ENCODE measurements around the gene APOA5. TPM values are rescaled to one million over a fixed set of nuclear protein-coding genes. Genes with fewer than 3 reads are reported as not detected.

Gene APOA5
- total RNA-seq, 3 donors from 2014 or later = not detected

DNA sequence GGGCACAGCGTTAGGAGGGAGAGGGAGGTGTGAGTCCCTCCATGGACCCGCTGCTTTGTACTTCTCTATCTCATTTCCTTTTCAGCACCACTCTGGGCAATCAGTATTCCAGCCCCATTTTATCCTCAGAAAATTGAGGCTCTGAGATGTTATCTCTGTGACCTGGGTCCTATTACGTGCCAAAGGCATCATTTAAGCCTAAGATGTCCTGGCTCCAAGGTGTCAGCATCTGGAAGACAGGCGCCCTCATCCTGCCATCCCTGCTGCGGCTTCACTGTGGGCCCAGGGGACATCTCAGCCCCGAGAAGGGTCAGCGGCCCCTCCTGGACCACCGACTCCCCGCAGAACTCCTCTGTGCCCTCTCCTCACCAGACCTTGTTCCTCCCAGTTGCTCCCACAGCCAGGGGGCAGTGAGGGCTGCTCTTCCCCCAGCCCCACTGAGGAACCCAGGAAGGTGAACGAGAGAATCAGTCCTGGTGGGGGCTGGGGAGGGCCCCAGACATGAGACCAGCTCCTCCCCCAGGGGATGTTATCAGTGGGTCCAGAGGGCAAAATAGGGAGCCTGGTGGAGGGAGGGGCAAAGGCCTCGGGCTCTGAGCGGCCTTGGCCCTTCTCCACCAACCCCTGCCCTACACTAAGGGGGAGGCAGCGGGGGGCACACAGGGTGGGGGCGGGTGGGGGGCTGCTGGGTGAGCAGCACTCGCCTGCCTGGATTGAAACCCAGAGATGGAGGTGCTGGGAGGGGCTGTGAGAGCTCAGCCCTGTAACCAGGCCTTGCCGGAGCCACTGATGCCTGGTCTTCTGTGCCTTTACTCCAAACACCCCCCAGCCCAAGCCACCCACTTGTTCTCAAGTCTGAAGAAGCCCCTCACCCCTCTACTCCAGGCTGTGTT lies 37.2 kb upstream of the APOA5 start:
- Histone ChIP-seq H3K9me3 (no peaks in the 10 kb centered on the region), H3K36me3 (ENCODE audit: low read depth) (no peaks in the 10 kb centered on the region), H3K4me3 (no peak overlapping the region), H3K4me1 (ENCODE audit: low read depth) (no peaks in the 10 kb centered on the region)
- TF ChIP-seq, protein P1, sequence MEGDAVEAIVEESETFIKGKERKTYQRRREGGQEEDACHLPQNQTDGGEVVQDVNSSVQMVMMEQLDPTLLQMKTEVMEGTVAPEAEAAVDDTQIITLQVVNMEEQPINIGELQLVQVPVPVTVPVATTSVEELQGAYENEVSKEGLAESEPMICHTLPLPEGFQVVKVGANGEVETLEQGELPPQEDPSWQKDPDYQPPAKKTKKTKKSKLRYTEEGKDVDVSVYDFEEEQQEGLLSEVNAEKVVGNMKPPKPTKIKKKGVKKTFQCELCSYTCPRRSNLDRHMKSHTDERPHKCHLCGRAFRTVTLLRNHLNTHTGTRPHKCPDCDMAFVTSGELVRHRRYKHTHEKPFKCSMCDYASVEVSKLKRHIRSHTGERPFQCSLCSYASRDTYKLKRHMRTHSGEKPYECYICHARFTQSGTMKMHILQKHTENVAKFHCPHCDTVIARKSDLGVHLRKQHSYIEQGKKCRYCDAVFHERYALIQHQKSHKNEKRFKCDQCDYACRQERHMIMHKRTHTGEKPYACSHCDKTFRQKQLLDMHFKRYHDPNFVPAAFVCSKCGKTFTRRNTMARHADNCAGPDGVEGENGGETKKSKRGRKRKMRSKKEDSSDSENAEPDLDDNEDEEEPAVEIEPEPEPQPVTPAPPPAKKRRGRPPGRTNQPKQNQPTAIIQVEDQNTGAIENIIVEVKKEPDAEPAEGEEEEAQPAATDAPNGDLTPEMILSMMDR (IDR thresholded peaks at IDR 0.05) = no peak
- no peak for ATAC-seq
- DNase-seq = no peak
- intact Hi-C loops (cut with DNase I, micrococcal nuclease) = no loop called here

DNA sequence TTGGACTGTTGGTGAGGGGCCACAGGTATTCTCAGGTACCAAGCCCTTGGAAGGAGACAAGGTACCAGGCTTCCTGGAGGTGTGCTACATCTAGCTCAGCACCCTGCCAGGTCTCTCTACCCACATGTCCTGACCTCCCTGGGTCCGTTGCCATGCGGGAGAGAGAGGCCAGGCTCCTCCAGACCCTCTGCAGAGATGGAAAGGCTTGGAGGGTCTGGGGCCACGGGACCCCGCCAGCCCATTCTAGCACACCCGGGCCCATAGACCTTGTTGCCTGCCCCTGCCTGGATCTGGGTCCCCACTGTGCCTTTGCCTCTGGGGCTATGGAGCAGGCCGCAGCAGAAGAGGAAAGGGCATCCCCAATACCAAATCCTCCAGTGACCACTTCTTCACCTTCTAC lies 35.8 kb upstream of the APOA5 start:
- Histone ChIP-seq H3K4me3 (no peak overlapping the region), H3K4me1 (ENCODE audit: low read depth) (no peaks in the 10 kb centered on the region), H3K36me3 (ENCODE audit: low read depth) (no peaks in the 10 kb centered on the region), H3K9me3 (no peaks in the 10 kb centered on the region)
- intact Hi-C loops (cut with DNase I, micrococcal nuclease) = no loop called here
- TF ChIP-seq, protein P1 (IDR thresholded peaks at IDR 0.05) = no peak
- ATAC-seq (no peak), DNase-seq (no peak)

DNA sequence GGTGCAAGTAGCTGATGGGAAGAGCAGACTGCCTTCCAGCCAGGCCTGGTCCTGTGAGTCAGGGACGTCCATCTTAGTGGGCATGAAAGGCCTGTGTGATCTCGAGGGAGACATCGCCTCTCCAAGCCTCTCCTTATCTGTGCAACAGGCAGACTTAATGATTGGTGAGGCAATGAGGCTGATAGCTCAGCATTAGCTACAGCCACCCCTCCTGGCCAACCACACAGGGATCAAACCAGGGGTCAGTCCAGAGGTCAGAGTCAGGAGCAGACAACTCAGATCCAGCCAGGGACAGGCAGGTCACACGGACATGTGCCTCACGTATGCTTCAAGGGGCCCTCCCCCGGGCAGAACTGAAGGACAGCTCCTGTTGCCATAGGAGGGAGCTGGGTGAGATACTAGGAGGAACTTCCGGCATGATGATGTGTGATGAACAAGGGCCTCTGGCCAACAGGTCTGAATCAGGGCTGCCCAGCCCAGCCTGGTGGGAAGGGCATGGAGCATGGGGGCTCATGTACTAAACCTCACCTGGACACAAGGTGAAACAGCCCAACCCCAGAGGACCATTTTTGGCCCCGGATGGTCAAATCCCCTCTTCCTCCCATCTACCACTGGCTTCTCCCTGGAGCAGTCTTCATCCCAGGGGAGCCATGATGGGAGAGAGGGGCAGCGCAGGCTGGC lies 35.2 kb upstream of the APOA5 start:
- TF ChIP-seq, protein P1 (IDR thresholded peaks at IDR 0.05) = no peak
- no peaks in the 10 kb centered on the region for H3K9me3 ChIP-seq
- H3K4me3 ChIP-seq = no peak overlapping the region
- DNase-seq (no peak), ATAC-seq (no peak)
- no peaks in the 10 kb centered on the region for H3K4me1 ChIP-seq (ENCODE audit: low read depth)
- intact Hi-C loops (cut with DNase I, micrococcal nuclease) = no loop called here
- no peaks in the 10 kb centered on the region for H3K36me3 ChIP-seq (ENCODE audit: low read depth)

DNA sequence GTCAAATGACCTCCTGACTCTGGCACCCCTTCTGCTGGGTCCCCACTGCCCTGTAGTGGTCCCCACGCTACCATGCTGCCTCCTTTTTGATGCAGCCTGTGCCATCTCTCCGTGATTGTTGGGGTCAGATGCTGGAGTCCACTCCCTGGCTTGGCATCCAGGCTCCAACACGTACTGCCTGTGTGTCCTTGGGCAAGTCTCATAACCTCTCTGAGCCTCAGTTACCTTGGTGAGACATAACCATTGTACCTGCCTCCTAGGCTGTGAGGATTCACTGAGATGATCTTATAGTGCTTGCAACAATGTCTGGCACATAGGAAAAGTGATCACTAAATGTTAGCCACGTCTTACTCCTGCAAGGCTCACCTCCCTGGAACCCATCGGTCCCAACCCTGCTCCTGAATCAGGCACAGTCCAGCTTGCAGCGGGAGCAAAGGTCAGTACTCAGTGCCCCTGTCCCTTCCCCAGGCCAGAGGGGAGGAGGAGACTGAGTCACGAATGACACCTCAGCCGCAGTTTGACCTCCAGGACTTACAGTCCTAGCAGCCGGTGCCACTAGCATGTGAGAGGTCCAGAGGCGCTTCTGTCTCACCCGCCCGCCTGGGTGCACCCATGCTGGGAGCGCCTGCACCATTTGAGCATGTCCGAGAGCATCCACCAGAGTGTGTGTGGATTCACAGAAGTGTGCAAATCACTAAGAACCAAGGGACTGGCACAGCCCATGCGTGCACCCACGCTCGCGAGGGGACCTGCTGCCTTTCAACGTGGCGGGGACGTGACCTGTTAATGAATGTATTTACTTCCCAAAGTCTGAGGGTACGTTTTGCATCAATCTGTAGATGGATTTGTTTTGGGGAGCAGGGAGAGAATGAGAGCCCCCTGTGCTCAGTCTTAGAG lies 34.4 kb upstream of the APOA5 start:
- DNase-seq = no peak
- H3K4me1 ChIP-seq (ENCODE audit: low read depth) = no peaks in the 10 kb centered on the region
- ATAC-seq = no peak
- intact Hi-C loops (cut with DNase I, micrococcal nuclease) = no loop called here
- no peak overlapping the region for H3K4me3 ChIP-seq
- no peaks in the 10 kb centered on the region for H3K9me3 ChIP-seq
- H3K36me3 ChIP-seq (ENCODE audit: low read depth) = no peaks in the 10 kb centered on the region
- TF ChIP-seq, protein P1 (IDR thresholded peaks at IDR 0.05) = no peak

DNA sequence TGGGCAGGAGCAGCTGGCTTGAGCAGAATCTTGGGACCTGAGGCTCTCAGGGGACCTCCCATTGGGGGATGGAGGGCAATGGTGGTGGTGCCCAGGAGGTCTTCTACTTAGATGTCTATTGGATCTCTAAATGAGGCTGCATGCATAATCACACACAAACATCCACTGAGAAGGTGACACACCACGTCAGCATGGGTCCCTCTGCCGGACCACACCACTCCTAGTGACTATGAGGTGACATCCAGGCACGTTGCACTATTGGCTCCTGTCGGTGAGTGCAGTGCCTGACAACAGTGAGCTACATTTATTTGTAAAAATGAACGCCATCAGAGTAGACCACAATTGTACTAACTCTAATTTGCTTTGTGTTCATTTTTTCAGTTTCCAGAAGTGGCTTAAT lies 33.8 kb upstream of the APOA5 start:
- no peaks in the 10 kb centered on the region for H3K36me3 ChIP-seq (ENCODE audit: low read depth)

More for the DNA sequence above, 33.8 kb upstream of the APOA5 start:
- Histone ChIP-seq H3K4me1 (ENCODE audit: low read depth) (no peaks in the 10 kb centered on the region), H3K4me3 (no peak overlapping the region), H3K9me3 (no peaks in the 10 kb centered on the region)
- intact Hi-C loops (cut with DNase I, micrococcal nuclease) = no loop called here
- ATAC-seq = no peak
- TF ChIP-seq, protein P1 (IDR thresholded peaks at IDR 0.05) = no peak
- no peak for DNase-seq
